GM18502 (cell line): ENCODE results near the gene ANXA11.

Source experiments
- ATAC-seq: cut with Tn5 transposase; IDR thresholded peaks from one replicate; pipeline ENCODE4 v1.9.1; 2021; ENCODE audit warnings: mild to moderate bottlenecking; ENCODE audit not compliant: unreplicated experiment, poor library complexity

ANXA11 gene

DNA sequence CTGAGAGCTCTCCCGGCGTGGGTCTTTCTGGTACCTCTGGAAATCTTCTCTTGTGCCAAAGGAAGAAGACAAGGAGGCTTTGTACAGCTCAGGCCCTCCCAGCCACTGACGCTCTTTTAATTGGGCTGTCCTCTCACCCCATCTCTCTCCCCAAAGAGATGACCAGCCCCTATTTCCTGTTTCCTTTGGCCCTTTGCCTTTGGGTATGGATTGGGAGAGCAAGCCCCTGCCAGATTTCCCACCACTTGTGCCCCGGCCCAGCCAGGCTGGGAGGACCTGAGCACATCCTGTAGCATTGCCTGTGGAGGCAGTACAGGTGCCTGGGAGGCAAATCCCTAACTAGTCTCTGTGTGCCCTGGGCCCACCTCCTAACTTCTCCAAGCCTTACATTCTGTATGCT lies 78.5 kb downstream of the ANXA11 start:
- ATAC-seq = no peak

DNA sequence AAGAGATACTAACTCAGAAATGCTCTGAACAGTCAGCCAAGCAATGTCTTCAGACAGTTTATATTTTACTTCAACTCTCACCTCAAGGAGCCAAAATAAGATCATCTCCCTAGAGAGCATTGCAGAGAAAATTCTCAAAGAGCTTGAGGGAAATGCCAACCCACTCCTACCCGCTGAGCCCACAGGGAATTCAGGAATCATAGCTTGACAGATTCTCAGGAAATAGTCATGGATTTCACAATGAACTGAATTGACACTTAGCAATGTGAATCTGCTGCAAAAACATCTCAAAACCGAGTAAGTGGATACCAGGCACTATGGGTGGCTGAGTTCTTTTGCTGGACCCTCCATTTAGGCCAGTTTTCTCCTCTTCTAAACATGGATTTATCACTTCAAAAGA lies 82.6 kb downstream of the ANXA11 start:
- ATAC-seq = no peak

DNA sequence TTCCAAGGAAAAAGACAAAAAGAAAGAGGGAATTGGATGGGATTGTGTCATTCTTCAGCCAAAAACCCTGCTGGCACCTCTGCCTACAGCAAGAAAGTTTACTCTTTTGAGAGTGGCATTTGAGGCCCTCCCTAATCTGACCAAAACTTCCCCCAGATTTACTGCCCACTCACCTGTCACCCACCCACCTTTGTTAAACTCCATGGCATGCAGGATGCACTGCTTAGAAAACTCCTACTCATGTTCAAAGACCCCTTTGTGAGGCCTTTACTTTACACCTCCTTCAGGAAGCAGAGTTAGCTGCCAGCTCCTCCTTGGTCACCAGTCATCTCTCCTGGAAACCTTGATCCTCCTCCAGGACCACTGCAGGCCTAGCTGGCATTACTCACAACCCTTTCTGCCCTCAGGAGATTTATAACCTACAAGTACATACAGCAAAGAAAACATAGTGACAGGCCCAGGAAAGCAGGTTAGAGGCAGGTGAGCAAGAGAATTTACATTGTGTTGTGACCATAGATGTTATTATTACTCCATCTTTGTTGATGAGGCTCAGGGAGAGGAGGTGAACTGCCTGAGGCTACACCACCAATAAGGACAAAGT lies 83.1 kb downstream of the ANXA11 start:
- no peak for ATAC-seq

DNA sequence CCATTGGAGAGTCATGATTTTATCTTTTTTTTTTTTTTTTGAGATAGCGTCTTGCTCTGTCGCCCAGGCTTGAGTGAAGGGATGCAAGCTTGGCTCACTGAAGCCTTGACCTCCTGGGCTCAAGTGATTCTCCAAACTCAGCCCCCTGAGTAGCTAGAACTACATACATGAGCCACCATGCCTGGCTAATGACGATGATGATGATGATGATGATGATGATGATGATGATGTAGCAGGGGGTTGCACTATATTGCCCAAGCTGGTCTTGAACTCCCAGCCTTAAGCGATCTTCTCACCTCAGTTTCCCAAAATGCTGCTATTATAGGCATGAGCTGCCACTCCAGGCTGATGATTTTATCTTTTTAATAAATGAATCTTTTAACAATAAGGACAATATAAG lies 86.7 kb downstream of the ANXA11 start:
- ATAC-seq = no peak

DNA sequence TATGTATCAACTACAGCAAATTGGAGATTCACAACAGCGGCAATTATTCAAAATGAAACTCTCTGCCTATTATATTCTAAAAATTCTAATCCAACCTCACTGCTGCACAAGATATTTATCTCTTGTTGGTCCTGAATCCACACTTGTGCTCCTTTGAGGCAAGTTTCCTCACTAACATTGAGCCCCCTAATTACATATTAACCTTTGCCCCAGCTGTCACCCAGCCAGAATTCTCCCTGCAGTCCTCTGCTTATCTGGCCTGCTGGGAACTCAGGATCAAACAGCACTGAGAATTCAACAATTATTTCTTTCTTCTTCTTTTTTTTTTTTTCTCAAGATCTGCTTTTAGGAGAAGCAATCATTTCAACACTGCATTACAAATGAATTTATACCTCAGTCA lies 94.4 kb downstream of the ANXA11 start:
- no peak for ATAC-seq

DNA sequence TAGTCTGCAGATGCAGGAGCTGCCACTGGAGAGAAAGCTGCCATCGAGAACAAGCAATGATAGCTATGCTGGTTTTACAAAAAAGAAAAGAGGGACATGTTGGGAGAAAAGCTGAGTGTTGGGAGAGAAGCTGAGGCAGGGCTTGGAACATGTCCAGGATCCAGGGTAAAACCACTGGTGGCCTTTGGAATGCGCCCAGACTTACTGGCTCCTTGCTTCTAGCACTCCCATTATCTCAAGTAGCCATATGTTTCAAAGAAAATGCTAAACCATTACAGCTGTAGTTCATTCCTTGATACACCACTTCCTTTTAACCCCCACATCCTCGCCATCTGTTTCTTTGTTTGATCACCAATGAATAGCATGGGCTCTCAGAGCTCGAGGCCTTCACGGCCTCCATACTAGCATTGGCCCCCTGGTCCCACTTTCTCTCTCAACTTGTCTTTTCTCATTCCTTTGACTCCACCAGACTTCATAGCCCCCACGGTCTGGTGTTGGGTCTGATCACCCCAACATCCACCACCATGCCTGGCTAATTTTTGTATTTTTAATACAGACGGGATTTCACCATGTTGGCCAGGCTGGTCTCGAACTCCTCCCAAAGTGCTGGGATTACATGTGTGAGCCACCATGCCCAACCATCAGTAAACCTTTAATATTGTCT lies 96.6 kb downstream of the ANXA11 start:
- ATAC-seq = no peak

DNA sequence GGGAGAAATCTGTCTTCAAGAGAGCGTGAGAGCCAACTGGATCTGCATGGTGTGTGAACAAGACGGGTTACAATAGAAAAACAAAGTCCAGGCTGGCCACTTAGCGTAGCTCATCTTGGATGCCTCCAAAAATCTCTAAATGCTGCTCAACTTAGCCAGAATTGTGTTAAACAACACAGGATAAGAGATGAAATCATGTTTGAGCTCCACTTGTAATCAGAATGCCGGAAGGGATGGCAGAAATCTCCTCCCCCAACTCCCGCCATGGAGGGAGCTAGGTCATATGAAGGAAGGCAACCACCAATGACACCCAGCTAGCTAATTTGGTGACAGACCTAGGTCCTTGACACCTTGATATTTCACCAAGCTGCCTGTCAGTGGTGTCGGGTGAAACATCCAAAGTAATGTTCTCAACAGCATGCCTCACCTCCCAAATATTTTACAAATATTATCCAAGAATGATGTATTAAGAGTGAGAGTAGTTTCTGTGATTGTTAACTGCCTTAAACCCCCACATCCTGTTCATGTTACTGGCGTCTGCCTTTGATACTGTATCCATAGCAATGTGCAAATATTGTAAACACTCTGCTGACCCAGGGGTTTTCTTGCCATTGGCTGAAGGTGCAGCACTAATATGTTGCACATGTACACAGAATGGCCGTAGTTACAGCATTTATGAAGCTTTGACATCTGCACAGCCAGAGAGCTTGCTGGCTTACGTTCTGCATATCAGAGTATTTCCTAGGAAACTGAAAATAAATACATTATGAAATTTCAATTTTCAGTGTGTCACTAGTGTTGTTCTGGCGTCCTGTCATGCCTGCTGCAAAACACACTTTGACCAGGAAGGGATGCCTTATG lies 101.0 kb downstream of the ANXA11 start:
- peak; percentile 71 for ATAC-seq
